Measurements from ENCODE around the gene LENG8. TPM values are rescaled to one million over a fixed set of nuclear protein-coding genes. Genes with fewer than 3 reads are reported as not detected.

LENG8 gene
- total RNA-seq, 2 experiments from 2014 or later, result 63.2 to 137 TPM

- Histone ChIP-seq H3K27ac (ENCODE audit: low read depth, low read length, poor library complexity, severe bottlenecking) (peak overlapping the region; percentile 92), H3K36me3 (ENCODE audit: insufficient read depth, low read length) (peaks cover 54% of the 10 kb centered on the region), H3K9me3 (ENCODE audit: low read length) (no peaks in the 10 kb centered on the region), H3K4me3 (ENCODE audit: low read depth, low read length, poor library complexity, severe bottlenecking) (peak overlapping the region; percentile 76), H4K20me1 (ENCODE audit: insufficient read depth, low read length) (no peaks in the 10 kb centered on the region; the same call in 1 of the 2 replicates), H3K9me2 (ENCODE audit: insufficient read depth, low read length) (no peaks in the 10 kb centered on the region), H2AFZ (ENCODE audit: low read length) (no peak overlapping the region), H3K4me1 (ENCODE audit: insufficient read depth, low read length, poor library complexity, severe bottlenecking) (peaks cover 20% of the 10 kb centered on the region), H3K79me2 (ENCODE audit: insufficient read depth, low read depth, low read length) (no peaks in the 10 kb centered on the region), H3K4me2 (ENCODE audit: low read length) (peak overlapping the region; percentile 88)
- intact Hi-C loops (cut with micrococcal nuclease; ENCODE audit: unreplicated experiment), result no loop called here
- no TSS peak for BruUV-seq (replicated peaks)
- ChIA-PET POLR2A (no interaction called here), CTCF (ENCODE audit: unreplicated experiment) (no interaction called here)
- DNase-seq (ENCODE audit: low spot score), result no peak
- TF ChIP-seq EZH2phosphoT487 (IDR thresholded peaks at IDR 0.05; ENCODE audit: borderline replicate concordance, low read depth, low read length) (no peak), CTCF (conservative IDR thresholded peaks at IDR 0.05; ENCODE audit: low read length) (no peak)
These were observed 13.2 kb downstream of the LENG8 start for GRCh38 chr19:54462047-54462654.

DNA sequence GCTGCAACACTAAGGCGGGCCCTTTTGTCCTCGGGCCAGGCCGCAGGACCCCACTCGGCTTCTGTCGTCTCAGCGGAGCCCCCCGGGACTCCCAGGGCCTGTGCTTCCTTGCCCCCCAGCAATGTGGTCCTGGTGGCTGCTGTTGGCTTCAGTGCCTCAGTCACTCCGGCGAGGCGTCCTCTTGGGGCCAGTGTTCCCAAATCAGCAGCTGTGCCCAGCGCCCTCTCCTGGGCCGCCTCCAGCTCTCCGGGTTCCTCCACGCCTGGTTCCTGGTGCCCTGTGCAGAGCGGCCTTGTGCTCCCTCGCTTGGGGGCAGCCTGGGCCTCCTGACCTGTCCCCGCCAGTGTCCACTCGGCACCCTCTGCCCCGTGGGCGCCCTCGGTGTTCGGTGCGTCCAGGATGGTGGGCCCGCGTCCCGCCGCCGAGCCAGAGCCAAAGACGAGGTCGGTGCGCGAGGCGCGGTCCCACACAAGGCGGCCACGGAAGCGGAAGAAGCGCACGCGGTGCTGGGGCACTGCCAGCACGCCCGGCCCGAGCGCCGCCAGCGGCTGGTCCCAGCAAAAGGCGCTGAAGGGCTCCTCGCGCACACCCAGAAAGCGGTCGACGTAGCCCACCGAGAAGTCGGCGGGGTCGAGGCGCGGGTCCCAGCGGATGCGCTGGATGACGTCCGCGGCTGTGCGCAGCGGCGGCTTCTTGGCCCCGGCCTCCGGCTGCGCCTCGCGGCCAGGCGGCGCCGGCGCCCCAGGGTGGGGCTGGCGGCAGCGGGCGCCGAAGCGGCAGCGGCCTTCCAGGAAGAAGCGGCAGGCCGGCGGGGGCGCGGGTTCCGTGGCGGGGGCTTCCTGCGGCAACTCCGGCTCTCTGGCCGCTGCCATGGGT lies 13.9 kb downstream of the LENG8 start:
- no TSS peak for BruUV-seq (replicated peaks)
- intact Hi-C loops (cut with micrococcal nuclease; ENCODE audit: unreplicated experiment), result no loop called here
- peaks cover 46% of the 10 kb centered on the region for H3K36me3 ChIP-seq (ENCODE audit: insufficient read depth, low read length)
- peak; percentile 62 for DNase-seq (ENCODE audit: low spot score)
- H3K4me2 ChIP-seq (ENCODE audit: low read length), result peak overlapping the region; percentile 88
- H3K27ac ChIP-seq (ENCODE audit: low read depth, low read length, poor library complexity, severe bottlenecking), result peak overlapping the region; percentile 92
- peaks cover 20% of the 10 kb centered on the region for H3K4me1 ChIP-seq (ENCODE audit: insufficient read depth, low read length, poor library complexity, severe bottlenecking)
- no peaks in the 10 kb centered on the region for H3K9me3 ChIP-seq (ENCODE audit: low read length)
- peak overlapping the region; percentile 76 for H3K4me3 ChIP-seq (ENCODE audit: low read depth, low read length, poor library complexity, severe bottlenecking)
- TF ChIP-seq CTCF (conservative IDR thresholded peaks at IDR 0.05; ENCODE audit: low read length) (peak; percentile 10; the same call in 1 of the 2 replicates), EZH2phosphoT487 (IDR thresholded peaks at IDR 0.05; ENCODE audit: borderline replicate concordance, low read depth, low read length) (no peak)
- no peaks in the 10 kb centered on the region; the same call in 1 of the 2 replicates for H4K20me1 ChIP-seq (ENCODE audit: insufficient read depth, low read length)
- CTCF ChIA-PET (ENCODE audit: unreplicated experiment), result no interaction called here
- H3K79me2 ChIP-seq (ENCODE audit: insufficient read depth, low read depth, low read length), result no peaks in the 10 kb centered on the region
- POLR2A ChIA-PET, result no interaction called here
- H3K9me2 ChIP-seq (ENCODE audit: insufficient read depth, low read length), result no peaks in the 10 kb centered on the region
- no peak overlapping the region for H2AFZ ChIP-seq (ENCODE audit: low read length)

Data from OCI-LY7 (cell line).